GM12875 (cell line): Measurements from ENCODE around the gene TTC9B.
A peak's percentile ranks its signal among the peaks of the same experiment; 100 is the strongest.

Experiments
- H3K4me3 ChIP-seq: one replicate; pipeline ENCODE4 v1.5.1; 2011; ENCODE audit warnings: low read depth, low read length, control low read depth
- CTCF ChIP-seq: IDR thresholded peaks from 2 replicates; pipeline ENCODE4 v1.5.1; 2011; ENCODE audit warnings: low read depth, mild to moderate bottlenecking, control low read depth, inconsistent platforms, low read length, moderate library complexity, borderline replicate concordance; ENCODE audit not compliant: insufficient read depth

The TTC9B gene

DNA sequence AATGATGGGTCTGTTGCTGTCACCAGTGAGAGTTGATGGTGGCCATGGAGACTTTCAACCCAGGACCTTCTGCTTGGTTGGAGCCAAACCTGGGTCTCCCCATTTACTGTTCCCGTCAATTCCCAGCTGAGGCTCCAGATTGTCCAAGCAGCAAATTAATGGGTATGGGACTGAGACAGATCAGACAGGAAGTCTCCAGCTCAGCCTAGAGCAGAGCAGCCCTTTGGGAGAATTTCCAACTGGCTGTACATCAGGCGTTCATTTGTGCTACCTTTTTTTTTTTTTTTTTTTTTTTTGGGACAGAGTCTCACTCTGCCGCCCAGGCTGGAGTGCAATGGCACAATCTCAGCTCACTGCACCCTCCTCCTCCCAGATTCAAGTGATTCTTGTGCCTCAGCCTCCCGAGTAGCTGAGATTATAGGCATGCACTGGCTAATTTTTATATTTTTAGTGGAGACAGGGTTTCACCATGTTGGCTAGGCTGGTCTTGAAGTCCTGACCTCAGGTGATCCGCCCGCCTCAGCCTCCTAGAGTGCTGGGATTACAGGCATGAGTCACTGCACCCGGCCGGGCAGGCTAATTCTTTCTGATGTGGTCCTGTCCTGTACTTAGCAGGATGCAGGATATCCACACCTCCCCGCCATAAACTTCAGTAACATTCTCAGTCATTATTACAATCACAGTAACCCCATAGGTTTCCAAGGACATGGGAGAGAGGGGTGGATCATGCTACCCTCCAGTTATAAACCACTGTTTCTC lies 17.7 kb downstream of the TTC9B start:
- no peak overlapping the region for H3K4me3 ChIP-seq
- no peak for TF ChIP-seq CTCF

GRCh38 chr19:40198272-40198990 lies 19.8 kb downstream of the TTC9B start:
- no peak overlapping the region for H3K4me3 ChIP-seq
- no peak for TF ChIP-seq CTCF

DNA sequence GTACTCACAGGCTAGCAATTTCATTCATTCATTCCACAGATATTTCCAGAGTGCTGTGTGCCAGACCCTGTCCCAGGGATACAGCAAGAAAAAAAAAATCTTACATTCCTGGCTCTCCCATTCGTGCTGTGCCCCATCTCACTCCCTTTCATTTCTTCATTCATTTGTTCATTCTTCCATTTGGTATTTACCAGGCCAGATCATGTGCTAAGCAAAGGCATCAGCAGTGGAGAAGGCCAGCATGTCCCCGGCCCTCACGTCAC lies 24.7 kb downstream of the TTC9B start:
- H3K4me3 ChIP-seq, result no peak overlapping the region

DNA sequence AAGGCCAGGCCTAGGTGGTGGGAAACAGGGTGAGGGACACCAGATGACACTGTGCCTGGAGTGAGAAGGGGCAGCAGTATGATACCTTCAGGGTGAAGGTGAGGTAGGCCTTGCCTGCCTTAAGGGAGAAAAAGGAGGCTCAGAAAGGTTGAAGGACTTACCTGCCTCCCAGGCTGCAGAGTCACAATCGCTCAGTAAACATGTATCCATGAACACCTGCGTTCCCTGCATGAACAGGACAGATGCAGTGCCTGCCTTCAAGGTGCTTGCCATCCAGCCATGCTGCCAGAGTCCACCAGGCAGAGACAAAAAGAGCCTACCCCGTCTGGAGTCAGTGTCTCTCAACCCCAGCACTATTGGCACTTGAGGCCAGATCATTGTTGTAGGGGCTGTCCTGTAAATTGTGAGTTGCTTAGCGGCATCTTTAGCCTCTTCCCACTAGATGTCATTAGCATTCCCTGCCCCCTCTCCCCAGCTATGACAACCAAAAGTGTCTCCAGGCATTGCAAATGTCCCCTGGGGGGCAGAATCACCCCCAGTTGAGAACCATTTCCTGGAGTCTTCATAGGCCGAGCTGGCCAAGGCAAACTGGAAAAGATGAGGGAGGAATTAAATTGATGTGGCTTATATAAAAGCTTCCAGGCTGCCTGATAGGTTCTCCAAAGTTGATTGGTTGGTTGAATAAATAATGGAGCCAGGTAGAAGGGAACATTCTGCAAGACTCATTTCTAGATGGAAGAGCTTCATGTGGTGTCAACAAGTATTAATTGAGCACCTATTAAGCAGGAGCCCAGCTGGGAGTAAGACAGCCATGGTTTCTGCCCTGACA lies 25.2 kb downstream of the TTC9B start:
- no peak for TF ChIP-seq CTCF
- no peak overlapping the region for H3K4me3 ChIP-seq

More for the DNA sequence above, 24.7 kb downstream of the TTC9B start:
- TF ChIP-seq CTCF, result no peak

- H3K4me3 ChIP-seq, result peak overlapping the region; percentile 76
- TF ChIP-seq CTCF, result no peak
These were observed 26.1 kb downstream of the TTC9B start for GRCh38 chr19:40191836-40192646.

DNA sequence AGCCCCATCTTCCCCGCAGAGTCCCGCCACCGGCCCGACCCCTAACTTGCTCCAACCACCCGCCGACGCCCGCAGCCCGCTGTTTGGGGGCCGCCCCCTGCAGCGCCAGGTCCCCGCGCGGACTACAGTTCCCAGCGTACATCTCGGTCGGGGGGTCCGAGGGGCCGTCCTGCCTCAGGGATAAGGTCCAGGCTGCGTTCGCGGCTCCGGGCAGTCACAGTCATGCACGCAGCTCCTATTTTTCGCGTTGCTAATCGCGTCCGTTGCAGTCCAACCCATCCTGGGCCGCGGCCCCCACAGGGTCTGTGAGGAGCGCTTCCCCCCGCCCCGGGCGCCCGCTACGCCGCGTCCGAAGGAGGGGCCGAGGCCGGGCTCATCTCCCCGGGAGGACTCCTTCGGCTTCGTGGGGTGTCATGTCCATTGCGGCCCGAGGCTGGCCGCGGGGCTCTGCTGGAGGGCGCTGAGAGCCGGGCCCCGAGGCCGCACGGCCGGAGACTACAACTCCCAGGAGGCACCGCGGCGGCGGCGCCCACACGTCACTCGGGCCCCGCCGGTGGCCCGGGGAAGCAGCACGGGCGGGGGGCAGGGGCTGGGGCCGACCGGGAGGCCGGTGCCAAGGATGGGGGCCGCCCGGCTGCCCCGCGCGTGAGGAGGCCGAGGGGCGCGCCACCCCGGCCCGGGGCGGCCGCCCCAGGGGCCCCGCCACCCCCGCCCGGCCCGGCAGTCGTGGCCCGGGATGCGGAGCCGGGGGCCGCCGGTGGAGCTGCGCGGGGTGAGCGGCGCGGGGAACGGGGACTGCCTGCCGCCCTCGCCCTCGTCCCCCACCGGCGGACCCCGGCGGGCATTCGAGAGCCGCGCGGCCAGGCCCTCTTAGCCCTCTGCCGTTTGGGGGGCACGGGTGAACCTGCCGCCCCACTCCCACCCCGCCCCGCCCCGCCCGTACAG lies 27.0 kb downstream of the TTC9B start, which contains the start of gene MAP3K10:
TSS of gene MAP3K10 (plus strand) at position 536 of the 945 bp plus-strand sequence. CDS start 606 bp downstream, outside the sequence.
- H3K4me3 ChIP-seq, result peak within 1 kb of the TSS; percentile 76
- TF ChIP-seq CTCF, result no peak
